Thyroid gland (tissue), 4 donors: ENCODE measurements around the gene DDB1.

Experiments
- POLR2A ChIP-seq, 2 donors: fragments of 450-650 bp; IDR thresholded peaks; one replicate each; pipeline ENCODE4 v1.6.1; 2017; ENCODE audit warnings: antibody characterized with exemption in 2 of 2, mild to moderate bottlenecking in 2 of 2, moderate library complexity in 1 of 2
- TF ChIP-seq, protein P1 (sequence below), 6 experiments: fragments of 200-600 bp in 3 of 6; fragments of 450-650 bp in 3 of 6; sonication (generic) in 3 of 6; IDR thresholded peaks; one replicate each; pipeline ENCODE4 v1.5.1; 2016 to 2019; ENCODE audit warnings: antibody characterized with exemption in 6 of 6, mild to moderate bottlenecking in 2 of 6, inconsistent platforms in 1 of 6, moderate library complexity in 1 of 6

DNA sequence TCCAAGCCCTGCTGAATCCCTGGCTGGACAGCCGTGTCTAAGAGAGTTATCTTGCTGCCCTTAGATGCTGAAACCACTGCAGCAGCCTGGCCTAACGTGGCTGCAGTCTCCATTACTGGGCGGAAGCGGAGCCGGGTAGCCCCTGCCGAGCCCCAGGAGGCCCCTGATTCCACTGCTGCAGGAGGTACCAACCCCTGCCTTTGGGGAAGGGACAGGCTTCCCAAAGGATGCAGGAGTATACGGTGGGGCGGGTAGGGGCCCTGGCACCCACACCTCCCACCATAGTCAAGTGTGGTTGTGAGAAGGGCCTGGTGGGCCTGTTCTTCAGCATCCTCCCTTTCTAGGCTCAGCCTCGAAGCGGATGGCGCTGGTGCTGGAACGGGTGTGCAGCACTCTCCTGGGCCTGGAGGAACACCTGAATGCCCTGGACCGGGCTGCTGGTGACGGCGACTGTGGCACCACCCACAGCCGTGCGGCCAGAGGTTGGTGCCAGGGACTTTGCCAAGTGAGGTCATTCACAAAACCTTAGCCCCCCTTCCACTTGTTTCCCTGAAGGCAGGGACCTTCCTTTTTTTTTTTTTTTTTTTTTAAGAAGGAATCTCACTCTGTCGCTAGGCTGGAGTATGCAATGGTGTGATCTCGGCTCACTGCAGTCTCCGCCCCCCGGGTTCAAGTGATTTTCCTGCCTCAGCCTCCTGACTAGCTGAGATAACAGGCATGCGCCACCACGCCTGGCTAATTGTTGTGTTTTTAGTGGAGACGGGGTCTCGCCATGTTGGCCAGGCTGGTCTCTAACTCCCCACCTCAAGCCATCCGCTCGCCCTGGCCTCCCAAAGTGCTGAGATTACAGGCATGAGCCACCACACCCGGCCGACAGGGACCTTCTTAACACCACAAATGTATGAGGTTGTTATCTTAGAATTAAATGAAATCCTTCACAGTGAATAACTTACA, 11.2 kb upstream of the DDB1 start:
- TF ChIP-seq, protein P1, sequence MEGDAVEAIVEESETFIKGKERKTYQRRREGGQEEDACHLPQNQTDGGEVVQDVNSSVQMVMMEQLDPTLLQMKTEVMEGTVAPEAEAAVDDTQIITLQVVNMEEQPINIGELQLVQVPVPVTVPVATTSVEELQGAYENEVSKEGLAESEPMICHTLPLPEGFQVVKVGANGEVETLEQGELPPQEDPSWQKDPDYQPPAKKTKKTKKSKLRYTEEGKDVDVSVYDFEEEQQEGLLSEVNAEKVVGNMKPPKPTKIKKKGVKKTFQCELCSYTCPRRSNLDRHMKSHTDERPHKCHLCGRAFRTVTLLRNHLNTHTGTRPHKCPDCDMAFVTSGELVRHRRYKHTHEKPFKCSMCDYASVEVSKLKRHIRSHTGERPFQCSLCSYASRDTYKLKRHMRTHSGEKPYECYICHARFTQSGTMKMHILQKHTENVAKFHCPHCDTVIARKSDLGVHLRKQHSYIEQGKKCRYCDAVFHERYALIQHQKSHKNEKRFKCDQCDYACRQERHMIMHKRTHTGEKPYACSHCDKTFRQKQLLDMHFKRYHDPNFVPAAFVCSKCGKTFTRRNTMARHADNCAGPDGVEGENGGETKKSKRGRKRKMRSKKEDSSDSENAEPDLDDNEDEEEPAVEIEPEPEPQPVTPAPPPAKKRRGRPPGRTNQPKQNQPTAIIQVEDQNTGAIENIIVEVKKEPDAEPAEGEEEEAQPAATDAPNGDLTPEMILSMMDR (IDR thresholded peaks at IDR 0.05), result no peak
- no peak for TF ChIP-seq POLR2A (IDR thresholded peaks at IDR 0.05)
